22Rv1 (cell line): ENCODE measurements around the gene SIRT1.
"Not testable (repeated sequence)": the region's sequence is repeated elsewhere in the genome, so short reads cannot be mapped to it uniquely, and the experiment has no call there.

Source experiments
- CTCF ChIP-seq: fragments of 450-650 bp; IDR thresholded peaks from 2 replicates; pipeline ENCODE4 v1.5.1; 2017; ENCODE audit warnings: mild to moderate bottlenecking
- ZFX ChIP-seq: fragments of 450-650 bp; IDR thresholded peaks from 2 replicates; pipeline ENCODE4 v1.6.1; 2017; ENCODE audit warnings: antibody characterized with exemption, borderline replicate concordance

GRCh38 chr10:67835541-67836394 lies 48.7 kb upstream of the SIRT1 start:
- not testable (repeated sequence) for TF ChIP-seq CTCF, ZFX
